GM18508 (cell line): ENCODE results near the gene NMNAT2.
"Not testable (repeated sequence)": the region's sequence is repeated elsewhere in the genome, so short reads cannot be mapped to it uniquely, and the experiment has no call there.

Experiments used
- ATAC-seq: cut with Tn5 transposase; IDR thresholded peaks from one replicate; pipeline ENCODE4 v1.9.1; 2021; ENCODE audit warnings: moderate number of reproducible peaks; ENCODE audit not compliant: insufficient read depth, unreplicated experiment

Gene NMNAT2

GRCh38 chr1:183273984-183274383 lies 144.2 kb downstream of the NMNAT2 start:
- not testable (repeated sequence) for ATAC-seq

GRCh38 chr1:183273300-183273699 lies 144.9 kb downstream of the NMNAT2 start:
- no peak for ATAC-seq

- no peak for ATAC-seq
These were observed 145.8 kb downstream of the NMNAT2 start for GRCh38 chr1:183272390-183272848.

GRCh38 chr1:183270541-183271141 lies 147.5 kb downstream of the NMNAT2 start:
- ATAC-seq: no peak

DNA sequence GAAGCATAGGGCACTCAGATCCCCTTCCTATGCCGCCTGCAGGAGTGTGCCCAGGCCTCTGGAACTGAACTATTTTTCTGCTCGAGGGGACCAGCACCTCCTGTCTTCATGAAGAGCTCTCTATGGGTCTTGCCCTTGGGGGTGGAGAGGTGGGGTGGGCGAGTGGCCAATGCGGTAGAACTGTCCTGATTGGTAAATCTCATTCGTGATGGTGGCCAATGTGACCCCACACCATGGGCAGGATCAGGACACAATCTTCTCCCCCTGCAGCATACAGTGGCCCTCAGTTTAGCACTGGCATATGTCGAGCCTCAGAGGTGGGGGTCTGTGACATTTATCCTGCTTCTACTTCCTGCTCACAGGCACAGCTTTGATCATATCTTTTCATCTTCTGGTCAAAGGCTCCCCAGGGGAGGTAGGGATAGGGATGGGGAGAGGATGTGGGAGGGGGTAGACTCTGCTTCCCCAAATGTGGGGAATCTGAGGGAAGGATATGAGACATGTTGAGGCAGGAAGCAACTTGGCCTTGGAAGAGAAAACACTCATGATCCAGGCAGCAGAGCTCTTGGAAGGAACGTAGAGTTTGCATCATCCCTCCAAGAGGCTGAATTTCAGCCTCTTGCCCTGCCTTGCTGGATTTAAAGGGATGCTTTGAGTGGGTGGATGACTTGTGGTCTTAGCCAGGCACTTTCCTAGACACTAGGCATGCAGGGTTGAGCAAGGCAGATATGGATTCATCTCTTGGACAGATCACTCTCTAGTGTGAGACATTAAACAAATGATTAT lies 150.3 kb downstream of the NMNAT2 start:
- no peak for ATAC-seq

GRCh38 chr1:183263886-183264602 lies 154.1 kb downstream of the NMNAT2 start:
- ATAC-seq: no peak

- ATAC-seq: no peak
These were observed 155.5 kb downstream of the NMNAT2 start for GRCh38 chr1:183262628-183263200.

- no peak for ATAC-seq
These were observed 158.3 kb downstream of the NMNAT2 start for GRCh38 chr1:183259924-183260323.

- no peak for ATAC-seq
These were observed 163.1 kb downstream of the NMNAT2 start for GRCh38 chr1:183255073-183255472.

- ATAC-seq: no peak
These were observed 166.2 kb downstream of the NMNAT2 start for GRCh38 chr1:183251959-183252450.

- no peak for ATAC-seq
These were observed 166.8 kb downstream of the NMNAT2 start for GRCh38 chr1:183251101-183251958.

- ATAC-seq: no peak
These were observed 168.2 kb downstream of the NMNAT2 start for GRCh38 chr1:183249941-183250452.

- ATAC-seq: no peak
These were observed 169.0 kb downstream of the NMNAT2 start for GRCh38 chr1:183248989-183249691.

DNA sequence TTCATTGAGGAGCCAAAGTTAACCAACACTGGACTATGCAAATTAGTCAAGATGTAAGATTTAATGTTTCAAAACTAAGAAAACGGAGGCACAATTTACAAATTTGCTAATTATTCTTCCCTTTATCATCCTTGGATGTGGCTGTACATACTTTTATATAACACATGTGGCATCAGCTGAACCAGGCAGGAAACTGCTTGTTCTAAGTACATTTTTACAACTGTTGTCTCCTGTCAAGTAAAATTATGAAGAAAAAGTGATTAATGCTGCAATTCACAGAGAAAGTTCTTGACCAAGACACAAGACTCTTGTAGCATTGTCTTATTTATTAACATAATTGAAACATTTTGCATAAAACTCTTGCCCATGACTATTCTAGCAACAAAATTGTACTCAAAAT lies 170.2 kb downstream of the NMNAT2 start:
- no peak for ATAC-seq

DNA sequence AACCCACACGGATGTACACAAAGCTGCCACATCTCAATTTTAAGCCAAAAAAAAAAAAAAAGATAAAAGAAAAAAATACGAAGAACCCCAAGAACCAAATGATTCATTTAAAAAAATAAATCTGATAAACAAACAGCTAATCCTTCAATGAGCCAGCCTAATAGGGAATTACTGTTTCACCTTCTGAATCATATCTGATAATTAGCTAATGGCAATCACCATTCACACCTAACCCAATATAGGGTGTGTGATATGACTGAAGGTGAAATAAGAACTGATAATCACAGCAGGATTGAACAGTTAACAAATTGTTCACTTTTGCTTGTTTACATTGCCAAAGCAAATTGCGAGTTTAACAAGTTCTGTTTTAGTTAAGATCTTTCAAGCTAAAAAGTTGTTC lies 170.7 kb downstream of the NMNAT2 start:
- ATAC-seq: no peak

- ATAC-seq: no peak
These were observed 171.1 kb downstream of the NMNAT2 start for GRCh38 chr1:183247066-183247465.

GRCh38 chr1:183246436-183246835 lies 171.7 kb downstream of the NMNAT2 start:
- no peak for ATAC-seq

DNA sequence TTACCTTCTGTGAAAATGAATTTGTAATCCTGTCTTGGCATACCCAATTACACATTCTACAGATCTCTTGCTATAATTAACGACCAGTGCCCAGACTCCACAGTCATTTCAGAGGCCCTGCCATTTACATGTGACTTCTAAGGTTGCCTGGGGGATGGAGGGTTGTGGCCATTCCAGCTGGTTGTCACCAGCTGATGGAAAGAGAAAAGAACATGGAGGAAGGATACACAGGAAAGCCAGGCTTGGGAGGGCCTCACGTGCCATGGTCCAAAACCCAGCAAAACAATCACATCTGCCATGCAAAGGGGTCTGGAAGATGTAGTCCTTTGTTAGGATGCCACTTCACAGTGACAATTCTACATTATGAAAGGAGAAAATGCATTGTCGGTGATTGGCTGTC lies 172.8 kb downstream of the NMNAT2 start:
- ATAC-seq: no peak

DNA sequence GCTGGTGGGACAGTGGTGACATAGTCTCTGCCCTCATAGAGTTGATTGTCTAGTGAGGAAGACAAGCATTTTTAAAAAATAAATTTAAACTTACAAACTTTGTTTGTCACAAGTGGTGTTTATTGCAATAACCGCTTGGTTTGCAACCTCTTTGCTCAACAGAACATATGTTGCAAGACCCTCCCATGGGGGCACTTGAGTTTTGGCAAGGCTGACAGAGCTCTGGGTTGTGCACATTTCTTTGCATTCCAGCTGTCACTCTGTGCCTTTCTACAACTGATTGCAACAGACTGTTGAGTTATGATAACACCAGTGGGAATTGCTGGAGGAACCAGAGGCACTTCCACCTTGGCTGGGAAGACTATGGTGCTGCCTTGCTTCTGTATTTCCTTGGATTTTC lies 173.7 kb downstream of the NMNAT2 start:
- ATAC-seq: no peak
